Small intestine (tissue), 7 donors: ENCODE data around the gene CNPY3. TPM values are rescaled to one million over a fixed set of nuclear protein-coding genes. Genes with fewer than 3 reads are reported as not detected.
"Not testable (repeated sequence)": the region's sequence is repeated elsewhere in the genome, so short reads cannot be mapped to it uniquely, and the experiment has no call there.

Experiments used
- DNase-seq, 2 donors: peaks; one replicate each; pipeline versions ENCODE4 v3.0.0 to v3.0.0-alpha.2; 2013
- FAIRE-seq: peaks from 2 replicates; lab custom pipeline; 2012; peaks lifted over from hg19 to GRCh38; lab: Jason Lieb, UNC
- H3K27ac ChIP-seq, 3 donors: one replicate each; pipeline ENCODE4 v1.5.1; 2013; ENCODE audit warnings: low read length in 2 of 3, mild to moderate bottlenecking in 2 of 3, control low read depth in 1 of 3, inconsistent platforms in 1 of 3, low read depth in 1 of 3, moderate library complexity in 1 of 3
- H3K27me3 ChIP-seq, 3 donors: one replicate each; pipeline ENCODE4 v1.6.1; 2013; ENCODE audit warnings: low read length in 3 of 3, inconsistent platforms in 1 of 3; ENCODE audit not compliant: control insufficient read depth in 3 of 3, insufficient read depth in 3 of 3
- H3K36me3 ChIP-seq, 3 donors: one replicate each; pipeline ENCODE4 v1.6.1; 2013; ENCODE audit warnings: low read length in 3 of 3, inconsistent platforms in 1 of 3, low read depth in 1 of 3, mild to moderate bottlenecking in 1 of 3, moderate library complexity in 1 of 3; ENCODE audit not compliant: control insufficient read depth in 3 of 3, insufficient read depth in 2 of 3
- H3K4me1 ChIP-seq, 3 donors: one replicate each; pipeline ENCODE4 v1.6.1; 2013; ENCODE audit warnings: low read length in 2 of 3, inconsistent platforms in 1 of 3, low read depth in 1 of 3, mild to moderate bottlenecking in 1 of 3, moderate library complexity in 1 of 3; ENCODE audit not compliant: control insufficient read depth in 3 of 3, insufficient read depth in 2 of 3
- H3K4me3 ChIP-seq, 3 donors: one replicate each; pipeline ENCODE4 v1.5.1; 2013; ENCODE audit warnings: low read length in 3 of 3, control low read depth in 1 of 3, inconsistent platforms in 1 of 3, low read depth in 1 of 3, mild to moderate bottlenecking in 1 of 3, moderate library complexity in 1 of 3
- H3K9me3 ChIP-seq, 2 donors: one replicate each; pipeline ENCODE4 v1.6.1; 2013; ENCODE audit warnings: low read depth in 1 of 2, low read length in 1 of 2; ENCODE audit not compliant: control insufficient read depth in 2 of 2, insufficient read depth in 1 of 2
- WGBS, 3 donors: extraction: QIAGEN DNeasy Blood & Tissue Kit; methylation state at CpG; one replicate each; pipeline ENCODE4 v1.1.7; 2013; 5-methylcytosine and 5-hydroxymethylcytosine counted together
- polyA plus RNA-seq, 4 donors: library from polyadenylated mRNA; stranded (reverse) in 3 of 4; unstranded in 1 of 4; fragments of 200-250 nt in 3 of 4; fragments of 120-200 nt in 1 of 4; gene quantifications; one replicate each; pipeline versions ENCODE4 v1.2.1 to v1.2.3, GENCODE V29; 2013
- donor health status: healthy with polysubstance abuse.
- donor health status: control.
- donor health status: control.
- donor health status: Bipolar disorder and iron deficiency.
- donor health status: healthy.

Gene CNPY3
- polyA plus RNA-seq, 4 donors, result 8.7 to 57.3 (median 25.3) TPM

DNA sequence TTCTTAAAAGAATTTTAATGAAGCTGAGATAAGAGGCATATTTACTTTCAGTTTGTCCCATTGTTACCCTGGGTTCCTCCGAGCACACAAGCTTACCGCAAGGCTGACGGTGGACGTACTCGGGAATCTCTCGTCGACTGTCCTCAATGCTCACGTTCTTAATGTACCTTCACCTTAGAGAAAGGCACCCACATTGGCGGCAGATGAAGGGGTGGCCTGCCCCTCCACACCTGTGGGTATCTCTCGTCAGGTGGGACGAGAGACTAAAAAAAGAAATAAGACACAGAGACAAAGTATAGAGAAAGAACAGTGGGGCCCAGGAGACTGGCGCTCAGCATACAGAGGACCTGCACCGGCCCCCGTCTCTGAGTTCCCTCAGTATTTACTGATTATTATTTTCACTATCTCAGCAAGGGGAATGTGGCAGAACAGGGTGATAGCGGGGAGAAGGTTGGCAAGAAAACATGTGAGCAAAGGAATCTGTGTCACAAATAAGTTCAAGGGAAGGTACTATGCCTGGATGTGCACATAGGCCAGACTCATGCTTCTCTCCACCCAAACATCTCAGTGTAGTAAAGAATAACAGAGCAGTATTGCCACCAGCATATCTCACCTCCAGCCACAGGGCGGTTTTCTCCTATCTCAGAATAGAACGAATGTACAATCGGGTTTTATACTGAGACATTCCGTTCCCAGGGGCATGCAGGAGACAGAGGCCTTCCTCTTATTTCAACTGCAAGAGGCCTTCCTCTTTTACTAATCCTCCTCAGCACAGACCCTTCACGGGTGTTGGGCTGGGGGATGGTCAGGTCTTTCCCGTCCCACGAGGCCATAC is 26.6 kb upstream of the CNPY3 start:
- not testable (repeated sequence) for H3K9me3 ChIP-seq, FAIRE-seq, H3K36me3 ChIP-seq, H3K27me3 ChIP-seq
- DNase-seq, result peak; percentile 44 to 60
- 13 to 59% (median 37%) methylated on average over 22 of the region's 22 CpGs for WGBS, 3 donors
- Histone ChIP-seq H3K4me1 (peaks cover 0 to 18% (median 0%) of the 10 kb centered on the region in 3 donors), H3K27ac (peak overlapping the region in 1 of 3 donors; percentile 65), H3K4me3 (peak overlapping the region in 1 of 3 donors; percentile 3)

GRCh38 chr6:42904467-42904866 is 24.8 kb upstream of the CNPY3 start:
- Histone ChIP-seq H3K4me1 (peaks cover 0 to 18% (median 0%) of the 10 kb centered on the region in 3 donors), H3K4me3 (no peak overlapping the region), H3K9me3 (no peaks in the 10 kb centered on the region), H3K27me3 (no peaks in the 10 kb centered on the region), H3K27ac (peak overlapping the region in 1 of 3 donors; percentile 65), H3K36me3 (no peaks in the 10 kb centered on the region)
- DNase-seq (no peak), FAIRE-seq (no peak)
- 89 to 92% (median 90%) methylated on average over 10 of the region's 10 CpGs for WGBS, 3 donors

DNA sequence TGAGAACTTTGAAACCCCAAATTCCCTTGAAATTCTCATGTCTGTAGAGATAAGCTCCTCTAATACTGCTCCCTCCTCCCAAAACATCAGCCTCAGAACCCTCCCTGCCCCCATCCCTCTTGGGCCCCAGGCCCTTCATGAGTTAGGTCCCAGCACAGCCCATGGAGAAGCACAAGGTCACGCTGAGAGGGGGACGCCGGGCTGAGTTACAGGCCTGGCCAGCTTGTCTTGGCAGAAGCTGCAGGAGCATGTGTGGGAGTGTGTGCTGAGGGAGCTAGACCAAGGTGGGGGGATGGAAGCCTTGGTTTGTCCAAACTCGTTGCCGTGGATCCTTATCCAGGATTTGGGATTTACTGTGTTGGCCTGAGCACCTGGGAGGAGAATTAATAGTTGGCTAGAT is 21.9 kb upstream of the CNPY3 start:
- H3K4me3 ChIP-seq, result no peak overlapping the region
- H3K36me3 ChIP-seq, result no peaks in the 10 kb centered on the region
- FAIRE-seq (no peak), DNase-seq (no peak)
- peaks cover 0 to 13% (median 0%) of the 10 kb centered on the region in 3 donors for H3K4me1 ChIP-seq
- H3K27ac ChIP-seq, result no peak overlapping the region
- H3K27me3 ChIP-seq, result no peaks in the 10 kb centered on the region
- WGBS, 3 donors, result 66 to 85% (median 79%) methylated on average over 5 of the region's 5 CpGs
- H3K9me3 ChIP-seq, result no peaks in the 10 kb centered on the region

DNA sequence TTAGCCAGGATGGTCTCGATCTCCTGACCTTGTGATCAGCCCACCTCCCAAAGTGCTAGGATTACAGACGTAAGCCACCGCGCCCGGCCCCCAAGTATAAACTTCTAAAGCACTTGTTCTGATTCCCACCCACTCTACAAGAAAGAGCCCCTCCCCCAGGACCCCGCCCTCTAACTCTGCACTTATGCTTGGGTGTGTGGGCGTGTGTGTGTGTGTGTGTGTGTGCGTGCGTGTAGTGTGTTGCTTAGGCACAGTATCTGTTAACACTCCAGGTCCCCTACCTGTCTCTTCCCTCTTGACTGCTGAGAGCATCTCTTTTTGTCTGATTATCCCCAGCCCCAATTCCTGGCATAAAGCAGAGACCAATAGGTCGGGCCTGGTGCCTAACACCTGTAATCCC is 19.4 kb upstream of the CNPY3 start:
- no peaks in the 10 kb centered on the region for H3K4me1 ChIP-seq
- no peak for FAIRE-seq
- 81 to 92% (median 91%) methylated on average over 10 of the region's 10 CpGs for WGBS, 3 donors

DNA sequence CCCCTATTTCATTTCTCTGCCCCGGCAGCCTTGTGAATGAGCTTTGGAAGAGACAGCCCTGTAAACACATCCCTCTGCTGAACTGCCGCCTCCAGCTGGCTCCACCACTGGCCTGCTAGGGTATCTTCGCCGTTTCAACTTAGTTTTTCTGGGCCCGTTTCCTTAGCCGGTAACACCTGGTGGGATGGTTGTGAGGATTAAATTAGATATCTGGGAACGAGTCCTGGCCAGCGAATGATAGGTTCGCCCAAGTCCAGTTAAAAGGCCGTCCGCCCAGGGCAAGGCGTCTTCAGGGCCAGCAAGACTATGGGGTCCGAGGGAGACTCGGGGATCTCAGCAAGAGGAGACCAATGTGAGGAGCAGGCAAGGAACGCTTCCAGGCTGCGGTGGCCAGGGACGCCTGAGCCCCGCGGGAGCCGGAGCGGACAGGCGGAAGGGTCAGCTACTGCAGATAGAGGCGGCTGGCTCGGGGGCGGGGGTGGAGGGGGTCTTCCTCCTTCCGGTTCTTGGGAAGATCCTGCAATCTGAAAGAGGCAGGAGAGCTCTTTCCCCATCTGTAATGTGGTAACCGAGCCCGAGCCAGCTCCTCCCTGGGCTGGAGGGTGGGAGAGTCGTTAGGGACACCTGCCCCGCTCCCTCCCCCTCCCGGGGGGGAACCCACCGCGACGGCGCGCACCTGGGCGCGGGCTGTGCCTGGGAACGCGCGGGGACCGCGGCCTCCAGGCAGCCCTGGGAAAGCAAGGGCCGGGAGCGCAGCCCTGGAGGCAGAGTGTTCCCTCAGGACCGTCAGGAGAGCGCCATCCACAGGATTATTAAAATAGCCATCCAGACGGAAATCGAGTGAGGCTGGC is 17.9 kb upstream of the CNPY3 start:
- WGBS, 3 donors, result 15 to 26% (median 24%) methylated on average over 42 to 49 of the region's 49 CpGs
- DNase-seq (peak in 1 of 2 donors; percentile 64), FAIRE-seq (no peak)
- Histone ChIP-seq H3K27me3 (no peaks in the 10 kb centered on the region), H3K9me3 (no peaks in the 10 kb centered on the region), H3K27ac (peak overlapping the region in 1 of 3 donors; percentile 45), H3K4me3 (peak overlapping the region in 1 of 3 donors; percentile 36), H3K4me1 (no peaks in the 10 kb centered on the region), H3K36me3 (no peaks in the 10 kb centered on the region)

More for the DNA sequence above, 19.4 kb upstream of the CNPY3 start:
- no peaks in the 10 kb centered on the region for H3K36me3 ChIP-seq
- H3K9me3 ChIP-seq, result no peaks in the 10 kb centered on the region
- no peaks in the 10 kb centered on the region for H3K27me3 ChIP-seq
- no peak for DNase-seq
- no peak overlapping the region for H3K27ac ChIP-seq
- H3K4me3 ChIP-seq, result no peak overlapping the region

DNA sequence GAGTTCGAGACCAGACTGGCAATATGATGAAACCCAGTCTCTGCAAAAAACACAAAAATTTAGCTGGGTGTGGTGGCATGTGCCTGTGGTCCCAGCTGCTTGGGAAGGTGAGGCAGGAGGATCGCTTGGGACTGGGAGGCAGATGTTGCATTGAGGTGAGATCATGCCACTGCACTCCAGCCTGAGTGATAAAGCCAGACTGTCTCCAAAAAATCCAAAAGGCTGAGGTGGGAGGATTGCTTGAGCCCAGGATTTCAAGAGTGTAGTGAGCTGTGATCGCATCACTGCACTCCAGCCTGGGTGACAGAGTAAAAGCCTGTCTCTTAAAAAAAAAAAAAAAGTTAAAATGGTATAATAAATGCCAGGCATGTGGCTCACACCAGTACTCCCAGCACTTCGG is 14.7 kb upstream of the CNPY3 start:
- DNase-seq (no peak), FAIRE-seq (no peak)
- no peak overlapping the region for H3K27ac ChIP-seq
- no peaks in the 10 kb centered on the region for H3K27me3 ChIP-seq
- no peaks in the 10 kb centered on the region for H3K4me1 ChIP-seq
- H3K9me3 ChIP-seq, result no peaks in the 10 kb centered on the region
- H3K36me3 ChIP-seq, result no peaks in the 10 kb centered on the region
- 66 to 81% (median 79%) methylated on average over 4 of the region's 4 CpGs for WGBS, 3 donors
- no peak overlapping the region for H3K4me3 ChIP-seq

- H3K9me3 ChIP-seq, result no peaks in the 10 kb centered on the region
- no peak within 1 kb of the TSS for H3K27ac ChIP-seq
- no peak for DNase-seq
- H3K27me3 ChIP-seq, result no peaks in the 10 kb centered on the region
- no peaks in the 10 kb centered on the region for H3K4me1 ChIP-seq
- WGBS, 3 donors, result 66 to 94% (median 75%) methylated on average over 5 to 10 of the region's 10 CpGs
- H3K36me3 ChIP-seq, result no peaks in the 10 kb centered on the region
- FAIRE-seq, result no peak
- no peak within 1 kb of the TSS for H3K4me3 ChIP-seq
Measured at GRCh38 chr6:42915732-42916131, 13.5 kb upstream of the CNPY3 start, which contains the start of gene PTCRA. Gene PTCRA, plus strand, starts transcription at chr6:42916053. Its CDS starts 17 bp downstream, at chr6:42916070.

GRCh38 chr6:42916288-42916687 is 13.0 kb upstream of the CNPY3 start:
- WGBS, 3 donors, result 71 to 88% (median 78%) methylated on average over 1 of the region's 1 CpG
- Histone ChIP-seq H3K27ac (no peak overlapping the region), H3K4me1 (no peaks in the 10 kb centered on the region), H3K36me3 (no peaks in the 10 kb centered on the region), H3K4me3 (no peak overlapping the region), H3K27me3 (no peaks in the 10 kb centered on the region), H3K9me3 (no peaks in the 10 kb centered on the region)
- DNase-seq (no peak), FAIRE-seq (no peak)
